PC-3 (cell line): ENCODE data around the gene PRDM12. TPM values are rescaled to one million over a fixed set of nuclear protein-coding genes. Genes with fewer than 3 reads are reported as not detected.

Experiments
- ATAC-seq: fragments of 200-7000 bp; cut with Tn5 transposase; 2 replicates; pipeline ENCODE4 v1.9.1; 2020; ENCODE audit warnings: mild to moderate bottlenecking, moderate library complexity
- BruUV-seq: library from RNA; stranded (reverse); fragments of 400-500 nt; replicated peaks from 2 replicates; lab custom pipeline; 2021; lab: Mats Ljungman, UMichigan
- CTCF ChIA-PET: fragments of 300-600 bp; sonication (Branson Sonifier 250); formaldehyde crosslinking; loops from one replicate; lab custom pipeline; 2022; ENCODE audit warnings: antibody characterized with exemption; lab: Charles Lee
- POLR2A ChIA-PET: fragments of 300-600 bp; sonication (Branson Sonifier 250); formaldehyde crosslinking; loops from one replicate; lab custom pipeline; 2022; ENCODE audit warnings: antibody characterized with exemption; ENCODE audit not compliant: unreplicated experiment; lab: Charles Lee
- DNase-seq: peaks from one replicate; pipeline ENCODE4 v3.0.0-alpha.2; 2015
- H2AFZ ChIP-seq: fragments of 300-600 bp; sonication (generic); 2 replicates; pipeline ENCODE4 v1.6.0; 2016; ENCODE audit warnings: antibody characterized with exemption, low read length
- H3F3A ChIP-seq: fragments of 300-600 bp; sonication (generic); one replicate; pipeline ENCODE4 v1.6.0; 2017; ENCODE audit warnings: antibody characterized with exemption, low read length, control low read depth, mild to moderate bottlenecking; ENCODE audit not compliant: unreplicated experiment
- H3K27ac ChIP-seq: fragments of 300-600 bp; sonication (generic); 2 replicates; pipeline ENCODE4 v1.5.1; 2016; ENCODE audit warnings: mild to moderate bottlenecking, low read length
- H3K27me3 ChIP-seq: fragments of 300-600 bp; sonication (generic); 2 replicates; pipeline ENCODE4 v1.6.1; 2016; ENCODE audit warnings: low read length, mixed read lengths
- H3K36me3 ChIP-seq: fragments of 300-600 bp; sonication (generic); 2 replicates; pipeline ENCODE4 v1.6.1; 2016; ENCODE audit warnings: low read depth, mixed run types, low read length, mixed read lengths
- H3K4me1 ChIP-seq: fragments of 300-600 bp; sonication (generic); 2 replicates; pipeline ENCODE4 v1.5.1; 2016; ENCODE audit warnings: low read length; ENCODE audit not compliant: insufficient read depth
- H3K4me2 ChIP-seq: fragments of 300-600 bp; sonication (generic); 2 replicates; pipeline ENCODE4 v1.6.0; 2016; ENCODE audit warnings: low read length
- H3K4me3 ChIP-seq: fragments of 300-600 bp; sonication (generic); 2 replicates; pipeline ENCODE4 v1.5.1; 2016; ENCODE audit warnings: mild to moderate bottlenecking, low read length, mixed read lengths
- H3K79me2 ChIP-seq: fragments of 300-600 bp; sonication (generic); 2 replicates; pipeline ENCODE4 v1.6.1; 2017; ENCODE audit warnings: low read length, mixed read lengths
- H3K9ac ChIP-seq: fragments of 300-600 bp; sonication (generic); 2 replicates; pipeline ENCODE4 v1.6.0; 2016; ENCODE audit warnings: mild to moderate bottlenecking, low read length
- H3K9me2 ChIP-seq: fragments of 300-600 bp; sonication (generic); replicated peaks from 2 replicates; pipeline ENCODE4 v1.6.1; 2016; ENCODE audit warnings: mixed run types, low read length, mixed read lengths
- H3K9me3 ChIP-seq: fragments of 300-600 bp; sonication (generic); 2 replicates; pipeline ENCODE4 v1.6.1; 2016; ENCODE audit warnings: low read length, mixed read lengths
- H4K20me1 ChIP-seq: fragments of 300-600 bp; sonication (generic); 2 replicates; pipeline ENCODE4 v1.6.1; 2016; ENCODE audit warnings: low read length, mixed read lengths
- EZH2 ChIP-seq: fragments of 300-600 bp; sonication (generic); IDR thresholded peaks from one replicate; pipeline ENCODE4 v1.6.1; 2017; ENCODE audit warnings: antibody characterized with exemption, mild to moderate bottlenecking, low read length; ENCODE audit not compliant: unreplicated experiment
- EZH2phosphoT487 ChIP-seq: fragments of 300-600 bp; sonication (generic); IDR thresholded peaks from 2 replicates; pipeline ENCODE4 v1.6.1; 2018; ENCODE audit warnings: mild to moderate bottlenecking, antibody characterized with exemption, low read length, borderline replicate concordance
- intact Hi-C: fragments of 100-400 bp; cut with micrococcal nuclease; formaldehyde crosslinking; loops from 2 replicates; pipeline ENCODE4 v1.9.0; 2023
- total RNA-seq: library from RNA; depleted of rRNA; stranded (reverse); fragments of >200 nt; gene quantifications from 2 replicates; pipeline ENCODE4 v1.2.3, GENCODE V29; 2014
- TF ChIP-seq, protein P1 (sequence below): fragments of 300-600 bp; sonication (generic); conservative IDR thresholded peaks from 2 replicates; pipeline ENCODE4 v1.5.1; 2017; ENCODE audit warnings: antibody characterized with exemption, low read depth, mild to moderate bottlenecking, low read length

PRDM12 gene
- total RNA-seq, 1 experiment from 2014 or later = not detected

DNA sequence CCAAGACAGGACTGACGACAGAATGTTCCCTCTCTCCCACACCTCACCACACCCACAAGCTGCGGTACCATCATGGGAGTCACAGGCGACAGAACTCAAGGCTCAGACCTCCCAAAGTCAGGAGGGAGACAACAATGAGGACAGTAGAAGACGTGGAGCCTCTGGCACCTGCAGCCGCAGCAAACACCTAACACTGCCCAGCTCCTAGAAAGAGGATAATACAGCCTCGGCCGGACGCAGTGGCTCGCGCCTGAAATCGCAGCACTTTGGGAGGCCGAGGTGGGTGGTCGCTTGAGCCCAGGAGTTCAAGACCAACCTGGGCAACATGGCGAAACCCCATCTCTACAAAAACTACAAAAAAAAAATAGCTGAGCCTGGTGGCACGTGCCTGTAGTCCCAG lies 13.2 kb upstream of the PRDM12 start:
- ATAC-seq (no peak), DNase-seq (no peak)
- POLR2A ChIA-PET = interaction anchor here (0.5 kb wide), 1 partner anchor 215 kb away, joined by 22 read pairs; no protein-coding TSS in a partner anchor
- H3K79me2 ChIP-seq = no peaks in the 10 kb centered on the region
- H2AFZ ChIP-seq = no peak overlapping the region
- no peaks in the 10 kb centered on the region for H3K9me2 ChIP-seq
- H3K9ac ChIP-seq = no peak overlapping the region
- H3K4me1 ChIP-seq = no peaks in the 10 kb centered on the region
- H4K20me1 ChIP-seq = no peaks in the 10 kb centered on the region
- CTCF ChIA-PET = no interaction called here
- no peak overlapping the region for H3K4me3 ChIP-seq
- no peaks in the 10 kb centered on the region for H3K9me3 ChIP-seq
- no peaks in the 10 kb centered on the region for H3F3A ChIP-seq
- no TSS peak for BruUV-seq
- intact Hi-C loops = no loop called here
- no peak overlapping the region for H3K4me2 ChIP-seq
- no peaks in the 10 kb centered on the region for H3K27me3 ChIP-seq
- H3K36me3 ChIP-seq = no peaks in the 10 kb centered on the region
- H3K27ac ChIP-seq = no peak overlapping the region
- TF ChIP-seq EZH2 = no peak
- TF ChIP-seq, protein P1, sequence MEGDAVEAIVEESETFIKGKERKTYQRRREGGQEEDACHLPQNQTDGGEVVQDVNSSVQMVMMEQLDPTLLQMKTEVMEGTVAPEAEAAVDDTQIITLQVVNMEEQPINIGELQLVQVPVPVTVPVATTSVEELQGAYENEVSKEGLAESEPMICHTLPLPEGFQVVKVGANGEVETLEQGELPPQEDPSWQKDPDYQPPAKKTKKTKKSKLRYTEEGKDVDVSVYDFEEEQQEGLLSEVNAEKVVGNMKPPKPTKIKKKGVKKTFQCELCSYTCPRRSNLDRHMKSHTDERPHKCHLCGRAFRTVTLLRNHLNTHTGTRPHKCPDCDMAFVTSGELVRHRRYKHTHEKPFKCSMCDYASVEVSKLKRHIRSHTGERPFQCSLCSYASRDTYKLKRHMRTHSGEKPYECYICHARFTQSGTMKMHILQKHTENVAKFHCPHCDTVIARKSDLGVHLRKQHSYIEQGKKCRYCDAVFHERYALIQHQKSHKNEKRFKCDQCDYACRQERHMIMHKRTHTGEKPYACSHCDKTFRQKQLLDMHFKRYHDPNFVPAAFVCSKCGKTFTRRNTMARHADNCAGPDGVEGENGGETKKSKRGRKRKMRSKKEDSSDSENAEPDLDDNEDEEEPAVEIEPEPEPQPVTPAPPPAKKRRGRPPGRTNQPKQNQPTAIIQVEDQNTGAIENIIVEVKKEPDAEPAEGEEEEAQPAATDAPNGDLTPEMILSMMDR = no peak
- no peak for TF ChIP-seq EZH2phosphoT487

GRCh38 chr9:130651752-130652151 lies 12.6 kb upstream of the PRDM12 start:
- CTCF ChIA-PET = no interaction called here

DNA sequence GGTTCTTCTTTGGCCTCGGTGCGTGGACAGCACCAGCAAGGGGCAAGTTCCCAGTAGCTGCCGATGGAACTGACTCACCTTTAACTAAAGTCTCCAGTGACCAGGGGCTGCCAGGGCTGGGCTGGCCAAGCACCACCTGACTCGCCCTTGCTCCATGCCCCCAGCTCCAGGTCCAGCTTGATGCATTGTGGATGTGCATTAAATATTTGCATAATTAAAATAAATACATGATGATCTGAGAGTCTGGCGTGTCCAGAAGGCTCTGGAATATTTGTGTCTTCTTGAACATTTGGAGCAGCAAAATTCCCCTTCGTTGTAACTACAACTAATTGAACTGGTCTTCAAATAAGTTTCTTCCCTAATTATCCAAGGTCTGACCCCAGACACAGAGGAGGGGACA lies 9.5 kb upstream of the PRDM12 start:
- DNase-seq (no peak), ATAC-seq (no peak)
- Histone ChIP-seq H3K4me3 (no peak overlapping the region), H4K20me1 (no peaks in the 10 kb centered on the region), H3K36me3 (no peaks in the 10 kb centered on the region), H3K9me3 (no peaks in the 10 kb centered on the region), H2AFZ (no peak overlapping the region), H3F3A (no peaks in the 10 kb centered on the region), H3K9me2 (no peaks in the 10 kb centered on the region), H3K27ac (no peak overlapping the region), H3K27me3 (no peaks in the 10 kb centered on the region), H3K79me2 (no peaks in the 10 kb centered on the region), H3K4me2 (no peak overlapping the region), H3K4me1 (no peaks in the 10 kb centered on the region), H3K9ac (no peak overlapping the region)
- intact Hi-C loops = no loop called here
- TF ChIP-seq EZH2phosphoT487 (no peak), EZH2 (no peak)
- TF ChIP-seq, protein P1 = no peak
- POLR2A ChIA-PET = no interaction called here
- no TSS peak for BruUV-seq
- CTCF ChIA-PET = no interaction called here

More at GRCh38 chr9:130651752-130652151, 12.6 kb upstream of the PRDM12 start:
- no TSS peak for BruUV-seq
- Histone ChIP-seq H3K9ac (no peak overlapping the region), H3K79me2 (no peaks in the 10 kb centered on the region), H3K9me3 (no peaks in the 10 kb centered on the region), H3K4me3 (no peak overlapping the region), H3K4me2 (no peak overlapping the region), H3K36me3 (no peaks in the 10 kb centered on the region), H3K27ac (no peak overlapping the region), H3K9me2 (no peaks in the 10 kb centered on the region), H3K27me3 (no peaks in the 10 kb centered on the region), H3F3A (no peaks in the 10 kb centered on the region), H4K20me1 (no peaks in the 10 kb centered on the region), H3K4me1 (no peaks in the 10 kb centered on the region), H2AFZ (no peak overlapping the region)
- ATAC-seq (no peak), DNase-seq (no peak)
- no peak for TF ChIP-seq EZH2
- TF ChIP-seq EZH2phosphoT487 = no peak
- intact Hi-C loops = no loop called here
- POLR2A ChIA-PET = interaction anchor here (0.5 kb wide), 1 partner anchor 214 kb away, joined by 22 read pairs; no protein-coding TSS in a partner anchor
